GM12801 (cell line): Measurements from ENCODE around the gene SPRR1B.

ENCODE experiments used
- CTCF ChIP-seq: IDR thresholded peaks from one replicate; pipeline ENCODE4 v1.5.1; 2011; ENCODE audit warnings: control low read depth; ENCODE audit not compliant: insufficient read length; ENCODE audit errors: extremely low read depth

The SPRR1B gene

DNA sequence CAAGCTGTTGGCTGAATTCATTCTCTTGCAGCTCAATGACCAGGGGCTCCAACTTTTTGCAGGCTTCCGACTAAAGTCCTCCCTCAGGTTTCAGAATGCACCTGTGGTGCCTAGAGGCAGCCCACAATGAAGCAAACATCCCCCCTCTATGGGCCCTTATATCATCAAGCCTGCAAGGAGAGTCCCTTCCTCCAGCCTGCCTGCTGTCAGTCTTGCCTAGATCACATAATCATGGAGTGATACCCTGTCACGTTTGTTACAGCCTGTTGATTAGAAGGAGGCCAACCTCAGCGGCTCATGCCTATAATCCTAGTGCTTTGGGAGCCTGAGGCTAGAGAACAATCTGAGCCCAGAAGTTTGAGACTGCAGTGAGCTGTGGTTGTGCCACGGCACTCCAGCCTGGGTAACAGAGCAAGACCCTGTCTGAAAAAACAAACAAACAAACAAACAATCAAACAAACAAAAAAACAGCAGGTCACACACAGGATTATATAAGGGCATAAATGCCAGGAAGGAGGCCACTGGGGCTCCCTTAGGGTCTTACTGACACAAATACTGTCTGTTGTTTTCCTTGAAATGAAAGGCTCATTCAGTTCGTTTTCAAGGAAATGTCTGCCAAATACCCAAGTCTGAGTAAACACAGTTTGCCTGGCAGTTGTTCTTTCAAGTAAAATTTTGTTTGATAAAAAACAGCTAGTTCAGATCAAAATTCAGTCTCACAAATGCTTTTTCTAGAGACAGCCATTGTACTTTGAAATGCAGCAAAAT, 34.2 kb upstream of the SPRR1B start:
- TF ChIP-seq CTCF = no peak

DNA sequence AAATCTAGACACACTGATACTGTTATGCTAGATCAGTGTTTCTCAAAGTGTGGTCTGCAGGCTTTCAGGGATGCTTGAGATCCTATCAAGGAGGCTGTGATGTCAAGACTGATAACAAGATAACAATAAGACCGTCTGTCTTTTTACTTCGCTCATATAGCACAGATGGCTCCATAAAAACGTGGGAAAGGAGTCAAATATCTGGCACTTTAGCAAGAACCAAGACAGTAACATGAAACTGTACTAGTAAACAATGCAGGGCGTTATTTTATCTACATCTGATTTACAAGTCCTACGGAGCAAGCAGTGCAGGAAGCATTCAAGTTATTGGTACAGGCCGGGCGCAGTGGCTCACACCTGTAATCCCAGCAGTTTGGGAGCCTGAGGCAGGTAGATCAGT, 33.1 kb upstream of the SPRR1B start:
- no peak for TF ChIP-seq CTCF

DNA sequence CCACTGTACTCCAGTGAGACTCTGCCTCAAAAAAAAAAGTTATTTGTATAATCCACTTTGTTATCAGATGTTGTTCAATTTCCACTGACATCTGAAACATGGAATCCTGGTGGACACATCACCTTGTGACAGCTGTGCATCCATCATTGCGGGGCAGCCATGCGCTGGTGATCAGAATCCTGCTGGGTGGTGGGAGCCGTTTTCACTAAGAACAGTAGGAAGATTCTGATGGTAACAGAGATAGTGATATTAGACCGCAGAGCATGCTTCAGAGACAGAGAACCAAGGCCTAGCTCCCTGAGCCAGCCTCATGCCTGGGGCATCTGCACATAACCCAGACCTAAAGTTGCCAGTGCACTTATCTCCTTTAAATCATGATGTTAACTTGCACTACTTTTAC, 32.5 kb upstream of the SPRR1B start:
- no peak for TF ChIP-seq CTCF

GRCh38 chr1:152999818-153000217, 31.2 kb upstream of the SPRR1B start:
- TF ChIP-seq CTCF = no peak

GRCh38 chr1:153000294-153000693, 30.7 kb upstream of the SPRR1B start:
- no peak for TF ChIP-seq CTCF

DNA sequence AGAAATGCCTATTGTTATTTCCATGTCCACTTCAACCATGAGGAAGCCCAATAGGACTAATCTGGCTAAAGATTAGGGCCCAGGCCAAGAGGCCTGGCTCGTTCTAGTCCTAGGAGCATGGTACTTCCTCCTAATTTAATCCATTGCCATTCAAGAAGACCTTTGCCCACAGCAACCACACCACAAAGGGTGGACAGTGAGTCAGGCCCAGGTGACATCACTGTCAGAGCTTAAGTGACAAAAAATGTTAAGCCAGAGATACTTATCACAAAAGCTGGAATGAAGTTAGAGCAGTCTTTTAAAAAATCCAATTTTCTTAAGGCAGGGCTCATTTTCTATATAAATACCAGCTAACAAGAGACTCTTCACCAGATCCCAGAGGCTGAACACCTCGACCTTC, 29.6 kb upstream of the SPRR1B start, which contains the start of gene SPRR3:
SPRR3 (plus strand) TSS at position 368 of the 400 bp plus-strand sequence. CDS start 1,272 bp downstream, outside the sequence.
- no peak for TF ChIP-seq CTCF

DNA sequence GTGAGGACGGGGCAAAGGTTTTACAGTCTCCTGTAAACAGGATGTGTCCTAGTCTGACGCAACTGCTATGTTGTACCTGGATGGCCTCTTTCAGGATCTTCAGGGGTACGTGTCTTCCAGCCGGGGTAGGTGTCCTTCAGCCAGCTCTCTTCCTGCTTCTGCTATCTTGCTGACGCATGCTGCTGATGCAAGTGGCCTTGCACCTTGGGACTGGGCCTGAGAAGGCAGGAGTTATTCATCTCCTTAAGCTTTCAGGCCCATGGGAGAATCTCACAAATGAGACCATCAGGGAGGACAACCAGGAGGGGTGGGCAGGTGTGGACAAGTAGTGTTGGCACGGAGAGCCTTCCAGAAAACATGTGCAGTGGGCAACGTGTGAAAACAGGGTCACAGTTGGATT, 7.9 kb upstream of the SPRR1B start:
- no peak for TF ChIP-seq CTCF

DNA sequence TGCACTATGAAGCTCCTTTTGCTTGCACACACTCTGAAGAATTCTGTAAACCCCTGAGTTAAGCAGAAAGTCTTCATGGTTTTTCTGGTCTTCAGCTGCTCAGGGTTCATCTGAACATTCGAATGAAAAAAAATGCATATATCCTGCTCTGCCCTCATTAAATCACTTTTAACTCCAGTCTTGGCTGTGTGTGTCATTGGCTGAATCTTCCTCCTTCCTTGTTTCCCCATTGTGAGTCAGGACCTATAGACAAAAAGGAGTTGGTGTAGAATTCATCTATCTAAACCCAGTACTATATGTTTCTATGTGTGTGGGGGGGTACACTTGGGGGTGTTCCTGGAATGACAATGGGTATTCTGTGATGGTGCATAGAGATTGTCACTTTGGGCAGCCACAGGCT, 6.6 kb upstream of the SPRR1B start:
- TF ChIP-seq CTCF = no peak
